HG03060 (cell line): ENCODE measurements around the gene GALNT10.

ENCODE experiments used
- ATAC-seq: cut with Tn5 transposase; IDR thresholded peaks from one replicate; pipeline ENCODE4 v1.9.1; 2021; ENCODE audit warnings: low read depth, moderate number of reproducible peaks; ENCODE audit not compliant: unreplicated experiment

GALNT10 gene

GRCh38 chr5:154369682-154370081 is 179.1 kb downstream of the GALNT10 start:
- no peak for ATAC-seq

- no peak for ATAC-seq
Observed at GRCh38 chr5:154370119-154370518, 179.6 kb downstream of the GALNT10 start.

GRCh38 chr5:154370813-154371212 is 180.3 kb downstream of the GALNT10 start:
- ATAC-seq = no peak

DNA sequence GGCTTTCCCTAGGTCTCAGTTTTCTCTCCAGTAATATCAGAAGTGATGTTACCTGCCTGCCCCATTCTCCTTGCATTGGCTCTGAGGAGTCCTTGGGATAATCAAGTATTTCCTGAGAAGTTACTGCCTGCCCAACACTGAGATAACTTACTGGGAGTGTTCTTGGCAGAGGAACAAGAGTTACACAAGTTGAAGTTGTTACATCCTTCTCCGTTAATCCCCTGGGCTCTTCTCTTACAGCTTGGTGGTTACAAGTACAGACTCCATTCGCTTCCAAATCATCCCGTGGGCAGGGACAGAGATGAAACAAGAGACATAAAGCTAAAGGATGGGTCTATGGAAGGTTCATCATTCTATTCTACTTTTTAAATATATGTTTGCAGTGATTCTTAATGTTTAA is 181.2 kb downstream of the GALNT10 start:
- ATAC-seq = no peak

- ATAC-seq = no peak
Observed at GRCh38 chr5:154372661-154373060, 182.1 kb downstream of the GALNT10 start.

DNA sequence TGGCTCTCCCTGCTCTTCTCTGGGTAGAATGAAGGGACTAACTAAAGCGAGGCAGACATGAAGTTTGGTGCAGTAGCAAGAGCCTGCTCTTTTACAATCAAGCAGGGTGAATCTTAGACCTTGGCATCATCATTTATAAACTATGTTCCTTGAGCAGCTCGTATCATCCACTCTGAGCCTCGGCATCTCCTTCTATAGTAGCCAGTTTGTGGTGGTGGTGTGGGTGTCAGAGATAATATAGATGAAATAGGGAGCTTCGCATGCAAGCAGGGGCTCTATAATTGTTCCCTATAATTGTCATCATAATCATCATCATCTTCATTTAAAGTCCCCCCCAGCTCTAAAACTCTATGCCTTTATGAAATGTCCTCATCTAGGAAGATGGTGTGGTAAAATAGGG is 182.8 kb downstream of the GALNT10 start:
- no peak for ATAC-seq

DNA sequence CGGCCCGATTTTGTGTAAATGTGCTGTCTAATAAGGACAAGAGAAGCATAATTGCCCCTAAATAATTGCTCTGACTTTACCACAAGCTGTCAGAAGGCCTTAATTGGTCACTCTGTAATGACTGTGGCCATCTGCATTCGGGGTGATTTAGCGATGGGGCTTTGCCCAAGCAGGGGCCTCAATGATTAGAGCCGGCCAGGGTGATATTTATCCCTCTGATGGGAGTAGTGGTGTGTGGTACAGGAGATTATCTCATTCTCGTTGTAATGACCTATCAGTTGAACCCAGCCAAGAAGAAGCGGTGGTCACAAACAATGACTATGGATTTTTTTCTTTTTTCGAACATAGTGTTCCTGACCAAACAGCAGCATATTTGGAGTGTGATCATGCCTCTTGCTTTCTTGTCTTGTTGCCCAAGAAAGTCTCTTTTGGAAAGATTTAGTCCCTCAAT is 183.2 kb downstream of the GALNT10 start:
- ATAC-seq = no peak

- no peak for ATAC-seq
Observed at GRCh38 chr5:154374264-154374663, 183.7 kb downstream of the GALNT10 start.

DNA sequence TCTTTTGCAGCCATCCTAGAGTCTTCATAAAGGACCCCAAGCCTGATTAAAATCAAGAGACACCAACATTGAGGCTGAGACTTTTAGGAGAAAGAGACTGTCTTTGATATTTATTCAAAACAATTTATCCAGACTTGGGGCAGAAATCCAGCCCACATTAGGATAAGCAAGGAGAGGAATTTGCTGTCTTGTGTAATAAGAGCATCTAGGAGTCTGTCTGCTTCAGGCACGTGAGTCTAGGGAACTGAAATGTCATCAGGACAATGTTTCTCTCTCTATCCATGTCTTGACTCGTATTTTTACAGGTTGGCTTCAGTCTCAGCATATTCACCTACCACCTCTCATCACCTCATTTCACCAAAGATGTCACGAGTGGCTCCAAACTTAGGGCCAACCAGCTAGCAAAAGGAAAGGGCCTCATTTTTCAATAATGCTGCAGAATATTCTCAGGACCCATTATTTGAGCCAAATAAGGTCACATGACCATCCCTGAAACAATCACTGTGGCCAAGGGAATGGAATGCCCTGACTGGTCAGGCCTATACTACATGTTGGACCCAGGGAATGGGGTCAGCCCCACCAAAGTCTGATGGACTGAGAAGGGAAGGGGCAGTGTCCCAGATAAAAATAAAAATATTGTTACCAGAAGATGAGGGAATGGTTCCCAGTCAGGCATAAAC is 184.9 kb downstream of the GALNT10 start:
- no peak for ATAC-seq

- no peak for ATAC-seq
Observed at GRCh38 chr5:154376481-154376880, 185.9 kb downstream of the GALNT10 start.

DNA sequence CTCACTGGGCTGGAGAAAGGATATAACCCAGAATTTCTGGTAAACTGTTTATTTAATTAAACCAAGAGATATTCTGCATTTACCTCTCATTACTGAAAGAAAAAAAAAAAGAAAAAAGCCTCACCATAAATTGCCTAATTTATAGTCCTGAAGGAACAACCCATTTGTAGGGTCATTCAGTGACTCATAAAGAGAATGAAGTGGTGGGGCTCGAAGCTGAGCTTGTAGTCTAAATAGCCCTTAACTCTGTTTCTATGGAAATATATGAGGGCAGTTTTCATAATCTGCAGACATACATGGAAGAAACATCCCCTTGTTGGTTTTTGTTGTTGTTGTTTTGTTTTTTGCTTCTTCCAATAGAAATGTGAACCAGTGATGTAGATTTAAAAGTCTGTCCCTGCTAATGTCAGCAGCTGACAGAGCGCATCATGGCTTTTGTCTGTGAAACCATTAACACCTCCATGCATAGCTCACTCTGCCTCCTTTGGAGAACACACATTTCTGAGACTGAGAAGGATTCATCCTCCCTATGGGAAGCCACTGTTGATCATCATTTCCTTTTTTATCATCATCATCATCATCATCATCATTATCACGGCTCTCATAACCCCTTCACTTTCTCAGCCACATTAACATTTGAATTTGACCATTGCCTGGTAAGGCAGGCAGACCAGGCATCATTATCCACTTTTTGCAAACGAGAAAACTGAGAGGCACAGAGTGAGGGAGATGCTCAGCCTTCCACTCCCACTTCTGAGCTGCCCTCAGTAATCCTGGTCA is 187.4 kb downstream of the GALNT10 start:
- no peak for ATAC-seq

DNA sequence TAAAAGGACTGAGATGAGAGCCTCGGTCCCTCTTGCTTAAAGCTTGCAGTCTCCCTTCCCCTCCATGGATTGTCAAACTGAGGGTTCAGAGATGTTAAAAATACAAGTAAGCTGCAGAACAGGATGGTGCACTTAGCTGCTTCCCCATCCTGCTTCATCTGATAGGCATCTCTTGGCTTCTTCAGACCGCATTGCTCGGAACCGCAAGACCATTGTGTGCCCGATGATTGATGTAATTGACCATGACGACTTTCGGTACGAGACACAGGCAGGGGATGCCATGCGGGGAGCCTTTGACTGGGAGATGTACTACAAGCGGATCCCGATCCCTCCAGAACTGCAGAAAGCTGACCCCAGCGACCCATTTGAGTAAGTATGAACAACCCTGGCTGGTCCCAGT is 189.7 kb downstream of the GALNT10 start:
- ATAC-seq = no peak

DNA sequence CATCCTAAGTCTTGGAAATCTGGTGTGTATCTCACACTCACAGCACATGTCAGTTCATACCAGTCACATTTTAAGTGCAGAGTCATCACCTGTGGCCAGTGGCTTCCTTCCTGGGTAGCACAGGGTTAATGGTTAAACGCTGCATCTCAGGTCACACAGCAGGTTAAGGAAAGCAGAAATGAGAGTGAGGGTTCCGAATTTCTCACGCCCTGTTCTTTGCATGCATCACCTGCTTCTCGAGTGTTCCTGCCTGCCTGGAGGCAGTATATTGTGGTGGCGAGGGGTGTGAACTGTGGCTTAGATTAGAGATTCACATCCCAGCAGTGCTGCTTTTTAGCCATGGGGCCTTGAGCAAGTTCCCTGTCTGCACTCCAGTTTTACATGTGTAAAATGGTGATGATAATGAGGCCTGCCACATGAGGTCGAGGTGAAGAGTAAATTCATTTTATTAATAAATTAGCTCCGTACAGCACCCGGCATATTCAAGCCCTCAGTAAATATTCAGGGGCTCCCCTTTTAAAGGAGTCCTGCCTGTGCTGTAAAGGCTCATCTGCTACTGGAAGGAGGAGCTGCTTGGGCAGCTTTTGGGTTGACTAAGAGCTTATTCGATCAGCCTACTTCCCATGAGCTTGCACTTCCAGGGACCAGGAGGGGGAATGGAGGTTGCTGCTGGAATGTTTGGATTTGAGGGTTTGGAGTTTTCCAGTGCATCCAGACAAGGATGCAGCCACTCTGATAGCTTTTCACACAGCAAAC is 194.1 kb downstream of the GALNT10 start:
- peak; percentile 98 for ATAC-seq

GRCh38 chr5:154385236-154385512 is 194.6 kb downstream of the GALNT10 start:
- ATAC-seq = no peak

GRCh38 chr5:154386952-154387629 is 196.6 kb downstream of the GALNT10 start:
- ATAC-seq = no peak

- no peak for ATAC-seq
Observed at GRCh38 chr5:154388842-154389241, 198.3 kb downstream of the GALNT10 start.

- ATAC-seq = no peak
Observed at GRCh38 chr5:154390096-154390495, 199.6 kb downstream of the GALNT10 start.

DNA sequence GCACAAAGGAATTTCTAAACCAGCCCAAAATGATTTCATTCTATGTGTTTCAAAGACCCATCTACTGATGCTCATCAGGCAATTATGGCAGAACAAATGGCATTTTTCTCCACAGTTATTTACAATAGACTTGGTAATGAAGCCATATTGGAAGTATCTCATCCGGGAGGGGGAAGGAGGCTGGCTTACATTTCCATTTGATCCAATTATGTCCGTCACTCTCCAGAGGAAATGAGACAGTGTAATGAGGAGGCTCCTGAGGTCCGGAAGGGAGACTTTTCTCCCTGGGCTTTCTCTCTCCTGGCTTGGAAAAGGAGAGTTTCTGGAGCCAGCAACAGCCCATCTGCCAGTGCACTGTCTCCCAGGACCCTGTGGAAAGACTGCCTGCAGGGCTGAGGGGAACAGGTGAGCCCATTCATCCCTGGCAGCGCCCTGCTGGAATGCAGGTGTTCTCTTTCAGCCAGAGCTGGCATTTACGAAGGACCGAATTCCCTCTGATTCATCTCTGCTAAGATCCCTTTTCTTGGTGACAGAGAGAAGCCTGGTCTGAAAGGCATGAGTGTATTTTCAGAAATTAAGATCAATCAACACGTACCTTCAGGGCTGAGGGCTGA is 200.3 kb downstream of the GALNT10 start:
- ATAC-seq = no peak

- no peak for ATAC-seq
Observed at GRCh38 chr5:154391788-154392187, 201.3 kb downstream of the GALNT10 start.

DNA sequence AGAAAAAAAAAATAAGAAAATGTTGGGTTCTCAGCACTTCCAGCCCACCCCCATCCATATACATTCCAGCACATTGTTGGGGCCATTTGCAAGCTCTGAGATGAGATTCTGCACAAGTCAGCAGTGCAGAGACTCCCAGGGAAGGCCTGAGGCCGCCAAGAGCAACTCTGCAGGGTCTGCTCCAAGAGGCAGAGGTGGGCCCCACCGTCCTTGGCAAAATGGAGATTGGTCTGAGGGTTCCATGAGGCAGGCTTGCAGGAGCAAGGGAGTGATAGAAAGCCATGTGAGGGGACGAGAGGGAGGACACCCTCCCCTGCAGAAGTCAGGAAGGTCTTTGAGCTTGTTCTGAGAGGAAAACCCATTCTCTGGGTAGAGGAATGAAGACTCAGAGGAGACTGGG is 203.3 kb downstream of the GALNT10 start:
- ATAC-seq = no peak

DNA sequence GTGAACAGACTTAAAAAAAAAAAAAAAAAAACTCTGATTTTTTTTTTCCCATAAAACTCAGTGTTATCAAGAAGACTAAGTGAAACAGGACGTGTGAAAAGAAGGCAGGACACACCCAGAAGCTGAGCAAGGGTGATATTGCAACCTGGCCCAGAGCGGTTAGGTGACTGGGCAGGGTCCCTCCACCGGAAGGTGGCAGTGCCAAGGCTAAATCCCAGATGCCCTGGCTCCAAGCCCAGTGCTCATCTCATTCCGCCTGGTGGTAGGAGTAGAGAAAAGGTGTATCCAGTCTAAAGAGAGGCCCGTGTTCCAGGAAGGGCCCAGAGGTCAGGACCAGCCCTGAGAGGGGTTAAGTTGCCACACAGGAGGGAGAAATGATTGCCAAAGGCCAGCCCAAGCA is 203.8 kb downstream of the GALNT10 start:
- ATAC-seq = no peak
